Astrocyte of the cerebellum (primary cell): ENCODE data around the gene ITPK1.

Experiments used
- DNase-seq: peaks from one replicate; pipeline ENCODE4 v3.0.0-alpha.2; 2011; ENCODE audit warnings: low read depth
- H3K4me3 ChIP-seq: 2 replicates; pipeline ENCODE4 v1.5.1; 2011; ENCODE audit warnings: mild to moderate bottlenecking, low read depth, low read length, moderate library complexity
- in situ Hi-C: cut with HindIII; loops from 2 replicates; pipeline ENCODE4 v1.10.0; 2017; ENCODE audit warnings: low sequenced_read_pairs
- TF ChIP-seq, protein P1 (sequence below): IDR thresholded peaks from 2 replicates; pipeline ENCODE4 v1.5.1; 2012; ENCODE audit warnings: low read length, low read depth, moderate library complexity, mild to moderate bottlenecking; ENCODE audit errors: missing control alignments

ITPK1 gene

DNA sequence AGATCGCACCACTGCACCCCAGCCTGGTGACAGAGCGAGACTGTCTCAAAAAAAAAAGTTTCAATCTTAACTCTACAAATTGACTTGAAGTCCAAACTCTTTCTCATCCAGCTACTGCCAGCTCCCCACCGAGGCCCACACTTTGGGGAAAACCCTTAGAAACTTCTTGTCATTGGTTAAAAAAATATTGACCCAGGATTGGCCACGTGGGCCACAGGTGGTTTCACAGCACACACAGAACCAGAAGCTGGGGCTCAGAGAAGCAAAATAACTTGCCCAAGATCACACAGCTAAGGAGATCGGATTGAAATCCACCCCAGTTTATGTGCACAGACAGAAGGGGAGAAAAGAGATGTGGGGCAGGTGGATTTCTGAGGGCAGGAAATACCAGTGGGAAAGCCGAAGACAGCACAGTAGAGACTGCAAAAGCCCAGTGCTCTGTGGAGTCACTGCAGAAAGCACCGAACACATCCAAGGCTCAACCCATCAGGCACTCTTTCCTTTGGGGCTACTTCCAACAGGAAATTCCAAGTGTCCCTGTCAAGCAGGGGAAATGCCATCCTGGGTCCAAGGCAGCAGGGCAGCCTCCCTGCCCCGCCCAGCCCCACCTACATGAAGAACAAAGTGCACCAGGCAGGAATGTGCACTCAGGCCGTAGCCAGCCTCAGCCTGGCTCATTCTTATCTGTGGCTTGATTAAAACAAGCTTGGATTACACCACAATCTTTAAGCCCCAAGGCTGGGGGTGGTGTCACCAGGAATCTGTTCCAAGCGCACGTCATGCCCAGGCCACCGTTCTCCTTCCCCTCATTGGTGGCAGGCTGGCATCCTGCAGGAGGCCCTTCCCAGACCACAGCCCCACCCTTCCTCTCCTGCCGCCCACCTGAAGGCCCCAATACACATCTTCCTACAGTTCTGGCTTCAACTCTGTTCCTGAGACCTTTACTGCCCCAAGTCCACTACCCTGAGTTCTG is 72.5 kb downstream of the ITPK1 start:
- peak; percentile 41 for DNase-seq
- TF ChIP-seq, protein P1, sequence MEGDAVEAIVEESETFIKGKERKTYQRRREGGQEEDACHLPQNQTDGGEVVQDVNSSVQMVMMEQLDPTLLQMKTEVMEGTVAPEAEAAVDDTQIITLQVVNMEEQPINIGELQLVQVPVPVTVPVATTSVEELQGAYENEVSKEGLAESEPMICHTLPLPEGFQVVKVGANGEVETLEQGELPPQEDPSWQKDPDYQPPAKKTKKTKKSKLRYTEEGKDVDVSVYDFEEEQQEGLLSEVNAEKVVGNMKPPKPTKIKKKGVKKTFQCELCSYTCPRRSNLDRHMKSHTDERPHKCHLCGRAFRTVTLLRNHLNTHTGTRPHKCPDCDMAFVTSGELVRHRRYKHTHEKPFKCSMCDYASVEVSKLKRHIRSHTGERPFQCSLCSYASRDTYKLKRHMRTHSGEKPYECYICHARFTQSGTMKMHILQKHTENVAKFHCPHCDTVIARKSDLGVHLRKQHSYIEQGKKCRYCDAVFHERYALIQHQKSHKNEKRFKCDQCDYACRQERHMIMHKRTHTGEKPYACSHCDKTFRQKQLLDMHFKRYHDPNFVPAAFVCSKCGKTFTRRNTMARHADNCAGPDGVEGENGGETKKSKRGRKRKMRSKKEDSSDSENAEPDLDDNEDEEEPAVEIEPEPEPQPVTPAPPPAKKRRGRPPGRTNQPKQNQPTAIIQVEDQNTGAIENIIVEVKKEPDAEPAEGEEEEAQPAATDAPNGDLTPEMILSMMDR, result no peak
- in situ Hi-C loops, result loop anchor here (5.0 kb wide), 1 partner anchor 49 kb away; no protein-coding TSS in a partner anchor
- no peak overlapping the region for H3K4me3 ChIP-seq

- H3K4me3 ChIP-seq, result no peak overlapping the region
- TF ChIP-seq, protein P1, result no peak
- DNase-seq, result no peak
- in situ Hi-C loops, result loop anchor here (5.0 kb wide), 1 partner anchor 50 kb away; no protein-coding TSS in a partner anchor
These were observed 73.9 kb downstream of the ITPK1 start for GRCh38 chr14:93041830-93042229.

GRCh38 chr14:93040982-93041381 is 74.7 kb downstream of the ITPK1 start:
- H3K4me3 ChIP-seq, result no peak overlapping the region
- DNase-seq, result no peak
- TF ChIP-seq, protein P1, result no peak
- in situ Hi-C loops, result loop anchor here (5.0 kb wide), 1 partner anchor 51 kb away; no protein-coding TSS in a partner anchor

- H3K4me3 ChIP-seq, result no peak overlapping the region
- TF ChIP-seq, protein P1, result no peak
- in situ Hi-C loops, result loop anchor here (5.0 kb wide), 1 partner anchor 52 kb away; no protein-coding TSS in a partner anchor
- DNase-seq, result no peak
These were observed 75.3 kb downstream of the ITPK1 start for GRCh38 chr14:93040443-93040842.

- TF ChIP-seq, protein P1, result no peak
- DNase-seq, result peak; percentile 51
- no peak overlapping the region for H3K4me3 ChIP-seq
- in situ Hi-C loops, result loop anchor here (5.0 kb wide), 1 partner anchor 53 kb away; no protein-coding TSS in a partner anchor
These were observed 75.9 kb downstream of the ITPK1 start for GRCh38 chr14:93039649-93040315.

DNA sequence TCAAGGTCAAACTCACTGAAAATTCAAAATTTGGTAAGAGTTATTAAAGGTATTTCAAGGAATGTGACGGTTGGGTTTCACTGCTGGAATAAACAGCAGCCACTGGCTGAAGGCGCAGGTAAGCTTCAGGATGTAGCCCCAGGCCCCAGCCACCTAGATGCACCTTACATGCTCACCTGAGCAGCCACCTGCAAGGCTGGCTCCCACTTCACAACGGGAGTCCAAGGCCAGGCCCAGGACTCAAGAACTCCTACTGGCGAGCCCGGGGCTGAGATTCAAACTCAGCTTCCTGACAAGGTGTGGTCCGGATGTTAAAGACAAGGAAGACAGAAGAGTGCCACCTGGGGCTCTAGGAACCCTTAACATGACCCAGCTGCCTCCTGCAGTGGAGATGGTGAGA is 78.4 kb downstream of the ITPK1 start:
- no peak overlapping the region for H3K4me3 ChIP-seq
- in situ Hi-C loops, result no loop called here
- DNase-seq, result no peak
- TF ChIP-seq, protein P1, result no peak
